A549 (cell line): ENCODE results near the gene ZNF22. TPM values are rescaled to one million over a fixed set of nuclear protein-coding genes. Genes with fewer than 3 reads are reported as not detected.
"Not testable (repeated sequence)": the region's sequence is repeated elsewhere in the genome, so short reads cannot be mapped to it uniquely, and the experiment has no call there.

Experiments
- ATAC-seq, 2 experiments: fragments of 200-7000 bp in 1 of 2; fragments of >200 bp in 1 of 2; cut with Nextera tagmentation in 1 of 2; cut with Tn5 transposase in 1 of 2; 3 replicates each; pipeline versions ENCODE4 v1.8.0 to v1.9.1; 2018 to 2020; ENCODE audit warnings: mild to moderate bottlenecking in 1 of 2, moderate library complexity in 1 of 2
- CTCF ChIA-PET: fragments of 300-600 bp; sonication (Branson Sonifier 250); formaldehyde crosslinking; extraction: SDS; loops from one replicate; lab custom pipeline; 2021; ENCODE audit warnings: antibody characterized with exemption, inconsistent platforms; lab: Yijun Ruan, JAX
- POLR2A ChIA-PET: fragments of 350-600 bp; formaldehyde crosslinking; extraction: SDS; loops from one replicate; lab custom pipeline; 2021; ENCODE audit warnings: antibody characterized with exemption, inconsistent platforms; lab: Yijun Ruan, JAX
- DNase-seq, 2 experiments: peaks; one replicate each; pipeline versions ENCODE4 v3.0.0 to v3.0.0-alpha.2; 2011 to 2016; ENCODE audit warnings: low read depth in 1 of 2, low spot score in 1 of 2
- FAIRE-seq: peaks from 2 replicates; lab custom pipeline; 2011; peaks lifted over from hg19 to GRCh38; lab: Jason Lieb, UNC
- H3K27ac ChIP-seq, 2 experiments: fragments of >200 bp; sonication (Bioruptor Twin); formaldehyde crosslinking; 3 replicates each; pipeline ENCODE4 v1.5.1; 2016 to 2017
- H3K4me1 ChIP-seq: fragments of >200 bp; sonication (Bioruptor Twin); formaldehyde crosslinking; 3 replicates; pipeline ENCODE4 v1.6.1; 2016
- H3K4me2 ChIP-seq: fragments of >200 bp; sonication (Bioruptor Twin); formaldehyde crosslinking; 3 replicates; pipeline ENCODE4 v1.6.1; 2016
- H3K4me3 ChIP-seq: fragments of >200 bp; sonication (Bioruptor Twin); formaldehyde crosslinking; 3 replicates; pipeline ENCODE4 v1.5.1; 2016
- H3K9me3 ChIP-seq: fragments of >200 bp; sonication (Bioruptor Twin); formaldehyde crosslinking; 3 replicates; pipeline ENCODE4 v1.6.1; 2016
- ATOH8 ChIP-seq: fragments of 250-450 bp; sonication (Bioruptor Pico); IDR thresholded peaks from 2 replicates; pipeline ENCODE4 v1.5.0; 2020; ENCODE audit warnings: low read depth, mild to moderate bottlenecking, moderate library complexity
- BCL3 ChIP-seq: fragments of >200 bp; sonication (Bioruptor Twin); formaldehyde crosslinking; IDR thresholded peaks from 3 replicates; pipeline ENCODE4 v1.6.1; 2016
- BHLHE40 ChIP-seq: IDR thresholded peaks from 2 replicates; pipeline ENCODE4 v1.6.1; 2012; ENCODE audit warnings: low read depth, low read length, inconsistent platforms
- CBX8 ChIP-seq: fragments of 200-600 bp; sonication (generic); IDR thresholded peaks from 2 replicates; pipeline ENCODE4 v1.6.1; 2016
- CTCF ChIP-seq: fragments of >200 bp; sonication (Bioruptor Twin); formaldehyde crosslinking; IDR thresholded peaks from 3 replicates; pipeline ENCODE4 v1.5.1; 2016
- ELK1 ChIP-seq: fragments of 150-350 bp; IDR thresholded peaks from 2 replicates; pipeline ENCODE4 v1.6.1; 2014; ENCODE audit warnings: low read depth, mild to moderate bottlenecking, low read length
- HMGXB4 ChIP-seq: fragments of 250-450 bp; sonication (Bioruptor Pico); IDR thresholded peaks from 2 replicates; pipeline ENCODE4 v1.5.0; 2021; ENCODE audit warnings: mild to moderate bottlenecking, moderate library complexity, borderline replicate concordance
- HOXB5 ChIP-seq: fragments of 250-450 bp; sonication (Bioruptor Pico); IDR thresholded peaks from 2 replicates; pipeline ENCODE4 v1.5.0; 2020; ENCODE audit warnings: mild to moderate bottlenecking, moderate library complexity
- KDM1A ChIP-seq: fragments of 200-600 bp; sonication (generic); IDR thresholded peaks from 2 replicates; pipeline ENCODE4 v1.6.1; 2016; ENCODE audit warnings: low read depth, mild to moderate bottlenecking
- MAZ ChIP-seq: fragments of 150-350 bp; IDR thresholded peaks from 2 replicates; pipeline ENCODE4 v1.6.1; 2014; ENCODE audit warnings: antibody characterized with exemption, low read depth, low read length, borderline replicate concordance
- RAD21 ChIP-seq, 2 experiments: fragments of >200 bp in 1 of 2; sonication (Bioruptor Twin) in 1 of 2; formaldehyde crosslinking in 1 of 2; IDR thresholded peaks in 1 of 2; conservative IDR thresholded peaks in 1 of 2; 2 replicates in 1 of 2; 3 replicates in 1 of 2; pipeline ENCODE4 v1.6.1; 2012 to 2018; ENCODE audit warnings: inconsistent platforms in 1 of 2
- REST ChIP-seq: fragments of 200-600 bp; sonication (generic); IDR thresholded peaks from 2 replicates; pipeline ENCODE4 v1.6.1; 2016; ENCODE audit warnings: antibody characterized with exemption, mild to moderate bottlenecking, moderate library complexity
- SMC3 ChIP-seq: fragments of >200 bp; sonication (Bioruptor Twin); formaldehyde crosslinking; IDR thresholded peaks from 3 replicates; pipeline ENCODE4 v1.6.1; 2018; ENCODE audit warnings: inconsistent platforms
- TFCP2L1 ChIP-seq: fragments of 250-450 bp; sonication (Bioruptor Pico); IDR thresholded peaks from 2 replicates; pipeline ENCODE4 v1.5.0; 2021; ENCODE audit warnings: mild to moderate bottlenecking
- WGBS: methylation state at CpG from one replicate; pipeline ENCODE4 v1.1.6; 2017; ENCODE audit errors: missing lambda C conversion rate; 5-methylcytosine and 5-hydroxymethylcytosine counted together
- polyA plus RNA-seq, 4 experiments: library from polyadenylated mRNA; depleted of rRNA in 3 of 4; stranded (reverse); fragments of >200 nt; fragmentation: RNase III in 1 of 4; extraction: RNeasy Plus Mini Kit Qiagen cat#74134 plus additional on column Dnase treatment in 1 of 4; gene quantifications; 2 replicates in 3 of 4; 3 replicates in 1 of 4; pipeline ENCODE4 v1.2.3, GENCODE V29; 2011 to 2017

Gene ZNF22
- polyA plus RNA-seq, 2 of the 4 experiments (the other 2 are of a cell fraction): 8.5 to 13.0 TPM

- no peak for TF ChIP-seq CBX8
- TF ChIP-seq HOXB5 (CRISPR knock-in tag): no peak
- TF ChIP-seq TFCP2L1 (CRISPR knock-in tag): no peak
- FAIRE-seq (no peak), ATAC-seq (no peak), DNase-seq (no peak)
- Histone ChIP-seq H3K4me3 (no peak overlapping the region), H3K27ac (no peak overlapping the region), H3K9me3 (peaks cover 37% of the 10 kb centered on the region), H3K4me2 (no peak overlapping the region), H3K4me1 (0 out of 3 replicates have a peak, but pooled peaks cover under 1% of the 10 kb centered on the region)
- WGBS: 87% methylated on average over 3 of the region's 3 CpGs
- CTCF ChIA-PET: interaction anchor here (1.1 to 3.2 kb wide), 2 partner anchors 11 to 74 kb away, joined by 6 to 10 read pairs; no protein-coding TSS in a partner anchor
- POLR2A ChIA-PET: no interaction called here
Observed at GRCh38 chr10:45006276-45007030, 5.7 kb downstream of the ZNF22 start.

- FAIRE-seq (peak; percentile 85), ATAC-seq (peak; percentile 92 to 96)
- WGBS: 4% methylated on average over 8 of the region's 8 CpGs
- Histone ChIP-seq H3K4me2 (peak overlapping the region; percentile 39; the same call in 2 of the 3 replicates), H3K27ac (no peak overlapping the region), H3K4me1 (no peaks in the 10 kb centered on the region)
- TF ChIP-seq SMC3: peak; percentile 57
- TF ChIP-seq ATOH8 (CRISPR knock-in tag): no peak
- peak; percentile 78 to 79 for TF ChIP-seq RAD21 (conservative IDR thresholded peaks at IDR 0.05 in 1 of 2, IDR thresholded peaks at IDR 0.05 in 1 of 2)
- TF ChIP-seq BHLHE40: no peak
- peak; percentile 86 for TF ChIP-seq CTCF
- TF ChIP-seq, all 56 proteins: peak for 3
- CTCF ChIA-PET: interaction anchor here (0.6 to 1.5 kb wide), 5 partner anchors 10 to 51 kb away, joined by 3 to 6 read pairs (median 4); partner anchors contain the start of gene DEPP1
- peak; percentile 62 to 86 for DNase-seq
- peaks cover 15% of the 10 kb centered on the region for H3K9me3 ChIP-seq
- POLR2A ChIA-PET: no interaction called here
- H3K4me3 ChIP-seq: no peak overlapping the region
Observed at GRCh38 chr10:45008524-45009161, 7.9 kb downstream of the ZNF22 start.

- H3K4me2 ChIP-seq, DNase-seq, H3K4me1 ChIP-seq, CTCF ChIA-PET, POLR2A ChIA-PET, H3K9me3 ChIP-seq, ATAC-seq, H3K27ac ChIP-seq, H3K4me3 ChIP-seq, FAIRE-seq: not testable (repeated sequence)
- 21% methylated on average over 8 of the region's 10 CpGs for WGBS
Observed at GRCh38 chr10:45014557-45014956, 13.8 kb downstream of the ZNF22 start.

- ATAC-seq (no peak), DNase-seq (no peak), FAIRE-seq (no peak)
- Histone ChIP-seq H3K4me2 (no peak overlapping the region), H3K4me1 (no peaks in the 10 kb centered on the region), H3K27ac (no peak overlapping the region), H3K9me3 (no peaks in the 10 kb centered on the region), H3K4me3 (no peak overlapping the region)
- ChIA-PET POLR2A (no interaction called here), CTCF (no interaction called here)
- TF ChIP-seq BCL3: no peak
- TF ChIP-seq BHLHE40: no peak
- no peak for TF ChIP-seq TFCP2L1 (CRISPR knock-in tag)
- no peak for TF ChIP-seq HMGXB4 (CRISPR knock-in tag)
- TF ChIP-seq REST: no peak
- no peak for TF ChIP-seq KDM1A
- TF ChIP-seq MAZ: no peak
- no peak for TF ChIP-seq ELK1
- 3% methylated on average over 2 of the region's 2 CpGs for WGBS
Observed at GRCh38 chr10:45015590-45015989, 14.9 kb downstream of the ZNF22 start.
